ENCODE measurements around the gene ME2.

- TF ChIP-seq EP300 (IDR thresholded peaks at IDR 0.05) (no peak), CTCF (IDR thresholded peaks at IDR 0.05) (no peak), POLR2A (IDR thresholded peaks at IDR 0.05; ENCODE audit: low read depth) (no peak), POLR2AphosphoS5 (IDR thresholded peaks at IDR 0.05) (no peak)
Measured at GRCh38 chr18:50935493-50936191, 56.7 kb downstream of the ME2 start.
